PFSK-1 (cell line): ENCODE data around the gene KLF5.

Experiments used
- FOXP2 ChIP-seq: optimal IDR thresholded peaks from 2 replicates; pipeline ENCODE3; 2011; ENCODE audit warnings: borderline replicate concordance, control low read depth, inconsistent platforms; ENCODE audit not compliant: insufficient read depth; ENCODE audit errors: extremely low read length, extremely low read depth
- POLR2AphosphoS5 ChIP-seq: IDR thresholded peaks from 2 replicates; pipeline ENCODE4 v1.6.1; 2012; ENCODE audit warnings: low read depth, mild to moderate bottlenecking, control low read depth, low read length, moderate library complexity
- SIN3A ChIP-seq: IDR thresholded peaks from 2 replicates; pipeline ENCODE4 v1.6.1; 2012; ENCODE audit warnings: mild to moderate bottlenecking, low read length, moderate library complexity, borderline replicate concordance; ENCODE audit not compliant: insufficient read depth
- TAF1 ChIP-seq: IDR thresholded peaks from 2 replicates; pipeline ENCODE4 v1.6.1; 2012; ENCODE audit warnings: low read length, control low read depth, borderline replicate concordance; ENCODE audit not compliant: insufficient read depth
- TF ChIP-seq, protein P1 (sequence below), 2 experiments: IDR thresholded peaks; 2 replicates each; pipeline versions ENCODE4 v1.6.1 to v1.8.0; 2011 to 2012; ENCODE audit warnings: low read depth in 2 of 2, low read length in 2 of 2, control low read depth in 1 of 2, inconsistent platforms in 1 of 2, mild to moderate bottlenecking in 1 of 2, moderate library complexity in 1 of 2; ENCODE audit not compliant: insufficient read depth in 1 of 2

Gene KLF5

DNA sequence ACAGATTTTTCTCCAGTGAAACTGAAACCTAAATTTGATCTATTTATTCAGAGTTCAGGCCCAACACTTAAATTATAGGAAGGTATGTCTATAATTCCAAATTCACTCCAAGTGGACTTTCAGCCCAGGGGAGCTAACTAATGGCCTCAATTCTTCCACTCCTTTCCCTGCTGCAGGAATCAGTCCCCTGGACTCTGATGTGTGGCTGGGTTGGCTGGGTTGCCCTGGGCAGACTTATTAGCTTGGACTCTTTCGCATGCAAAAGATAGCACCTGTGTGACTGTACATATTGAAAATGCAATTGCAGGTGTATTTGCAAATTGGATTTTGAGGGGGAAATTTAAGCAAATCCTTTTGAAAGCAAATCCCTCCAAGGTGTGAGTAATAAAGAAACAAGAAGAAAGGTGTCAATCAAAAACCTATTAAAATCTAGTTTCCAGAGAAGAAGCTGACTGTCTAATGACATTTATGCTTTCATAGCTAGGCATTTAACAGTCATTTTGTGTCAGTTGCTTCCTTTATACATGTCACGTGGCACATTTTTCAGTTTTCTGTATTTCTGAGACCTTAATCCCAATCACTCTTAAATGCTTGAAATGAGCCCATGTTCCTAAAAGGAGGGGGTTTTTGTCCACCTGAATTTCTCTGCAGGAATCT lies 42.7 kb downstream of the KLF5 start:
- TF ChIP-seq SIN3A = no peak
- no peak for TF ChIP-seq POLR2AphosphoS5
- no peak for TF ChIP-seq TAF1
- TF ChIP-seq, protein P1, sequence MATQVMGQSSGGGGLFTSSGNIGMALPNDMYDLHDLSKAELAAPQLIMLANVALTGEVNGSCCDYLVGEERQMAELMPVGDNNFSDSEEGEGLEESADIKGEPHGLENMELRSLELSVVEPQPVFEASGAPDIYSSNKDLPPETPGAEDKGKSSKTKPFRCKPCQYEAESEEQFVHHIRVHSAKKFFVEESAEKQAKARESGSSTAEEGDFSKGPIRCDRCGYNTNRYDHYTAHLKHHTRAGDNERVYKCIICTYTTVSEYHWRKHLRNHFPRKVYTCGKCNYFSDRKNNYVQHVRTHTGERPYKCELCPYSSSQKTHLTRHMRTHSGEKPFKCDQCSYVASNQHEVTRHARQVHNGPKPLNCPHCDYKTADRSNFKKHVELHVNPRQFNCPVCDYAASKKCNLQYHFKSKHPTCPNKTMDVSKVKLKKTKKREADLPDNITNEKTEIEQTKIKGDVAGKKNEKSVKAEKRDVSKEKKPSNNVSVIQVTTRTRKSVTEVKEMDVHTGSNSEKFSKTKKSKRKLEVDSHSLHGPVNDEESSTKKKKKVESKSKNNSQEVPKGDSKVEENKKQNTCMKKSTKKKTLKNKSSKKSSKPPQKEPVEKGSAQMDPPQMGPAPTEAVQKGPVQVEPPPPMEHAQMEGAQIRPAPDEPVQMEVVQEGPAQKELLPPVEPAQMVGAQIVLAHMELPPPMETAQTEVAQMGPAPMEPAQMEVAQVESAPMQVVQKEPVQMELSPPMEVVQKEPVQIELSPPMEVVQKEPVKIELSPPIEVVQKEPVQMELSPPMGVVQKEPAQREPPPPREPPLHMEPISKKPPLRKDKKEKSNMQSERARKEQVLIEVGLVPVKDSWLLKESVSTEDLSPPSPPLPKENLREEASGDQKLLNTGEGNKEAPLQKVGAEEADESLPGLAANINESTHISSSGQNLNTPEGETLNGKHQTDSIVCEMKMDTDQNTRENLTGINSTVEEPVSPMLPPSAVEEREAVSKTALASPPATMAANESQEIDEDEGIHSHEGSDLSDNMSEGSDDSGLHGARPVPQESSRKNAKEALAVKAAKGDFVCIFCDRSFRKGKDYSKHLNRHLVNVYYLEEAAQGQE (IDR thresholded peaks at IDR 0.05; ENCODE audit: insufficient read depth in 1 of 2, low read depth in 2 of 2, low read length in 2 of 2) = no peak
- TF ChIP-seq FOXP2 = no peak

DNA sequence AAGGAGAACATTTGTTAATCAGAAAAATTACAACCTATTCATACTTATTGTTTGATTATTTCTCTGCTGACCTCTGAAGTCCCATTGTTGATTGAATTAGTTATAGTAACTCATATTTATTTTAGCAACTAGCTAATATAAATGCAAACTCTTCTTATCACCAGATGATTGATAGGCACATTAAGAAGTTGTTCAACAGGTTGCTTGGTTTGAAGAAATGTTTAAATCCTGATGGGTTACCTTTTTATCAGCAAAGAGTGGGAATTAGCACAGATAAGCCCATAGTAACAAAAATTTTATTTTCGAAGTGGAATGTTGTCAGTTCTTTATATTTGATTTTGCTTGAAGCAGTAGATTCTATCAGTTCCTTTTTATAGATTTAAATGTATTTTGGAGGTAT lies 44.4 kb downstream of the KLF5 start:
- TF ChIP-seq FOXP2 = no peak
- TF ChIP-seq, protein P1 (IDR thresholded peaks at IDR 0.05; ENCODE audit: insufficient read depth in 1 of 2, low read depth in 2 of 2, low read length in 2 of 2) = no peak

DNA sequence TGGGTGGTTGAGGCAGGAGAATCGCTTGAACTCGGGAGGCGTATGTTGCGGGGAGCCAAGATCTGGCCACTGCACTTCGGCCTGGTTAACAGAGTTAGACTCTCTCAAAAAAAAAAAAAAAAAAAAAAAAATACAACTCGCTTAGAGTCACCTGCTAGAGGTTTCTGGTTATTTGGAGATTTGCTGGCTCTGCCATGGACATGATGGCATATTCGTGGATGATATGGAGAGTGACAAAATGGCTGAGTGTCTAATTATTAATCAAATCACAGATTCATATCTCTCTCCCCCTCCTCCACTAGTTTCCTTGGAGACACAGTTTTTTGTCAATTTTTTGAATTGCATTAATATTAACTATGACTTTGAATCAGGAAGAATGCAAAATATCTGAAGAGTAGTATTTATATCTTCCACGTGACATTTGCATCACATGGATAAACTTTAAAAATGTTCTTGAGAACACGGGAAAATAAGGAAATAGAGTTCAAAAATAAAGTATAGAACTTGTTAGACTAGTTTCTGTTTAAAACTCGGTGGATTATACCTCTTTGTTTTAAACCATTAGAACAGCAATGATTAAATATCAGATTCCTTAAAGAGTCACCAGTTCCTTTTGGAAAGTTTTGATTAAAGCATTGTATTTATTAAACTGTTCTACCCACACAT lies 47.8 kb downstream of the KLF5 start:
- TF ChIP-seq POLR2AphosphoS5 = no peak
- TF ChIP-seq, protein P1 (IDR thresholded peaks at IDR 0.05; ENCODE audit: insufficient read depth in 1 of 2, low read depth in 2 of 2, low read length in 2 of 2) = no peak
- no peak for TF ChIP-seq SIN3A
- TF ChIP-seq FOXP2 = no peak
- TF ChIP-seq TAF1 = no peak

DNA sequence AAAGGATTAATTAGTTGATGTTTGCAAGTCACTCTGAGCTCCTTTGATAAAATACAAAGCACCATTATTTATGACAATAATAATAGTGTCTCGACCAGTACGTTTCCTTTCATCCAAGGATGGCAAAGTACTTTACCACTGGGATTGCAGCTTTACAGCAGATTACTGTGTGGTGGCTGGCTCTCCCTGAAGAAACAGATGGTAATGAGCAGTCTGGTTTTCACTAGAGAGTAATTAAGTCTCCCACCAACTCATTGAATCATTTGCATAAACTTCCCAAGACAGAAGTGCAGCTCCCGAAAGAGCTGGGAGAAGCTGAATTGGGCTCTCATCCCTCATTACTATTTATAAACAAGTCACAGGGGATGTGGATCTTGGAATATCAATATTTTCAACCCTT lies 48.7 kb downstream of the KLF5 start:
- TF ChIP-seq POLR2AphosphoS5 = no peak
- TF ChIP-seq, protein P1 (IDR thresholded peaks at IDR 0.05; ENCODE audit: insufficient read depth in 1 of 2, low read depth in 2 of 2, low read length in 2 of 2) = no peak

DNA sequence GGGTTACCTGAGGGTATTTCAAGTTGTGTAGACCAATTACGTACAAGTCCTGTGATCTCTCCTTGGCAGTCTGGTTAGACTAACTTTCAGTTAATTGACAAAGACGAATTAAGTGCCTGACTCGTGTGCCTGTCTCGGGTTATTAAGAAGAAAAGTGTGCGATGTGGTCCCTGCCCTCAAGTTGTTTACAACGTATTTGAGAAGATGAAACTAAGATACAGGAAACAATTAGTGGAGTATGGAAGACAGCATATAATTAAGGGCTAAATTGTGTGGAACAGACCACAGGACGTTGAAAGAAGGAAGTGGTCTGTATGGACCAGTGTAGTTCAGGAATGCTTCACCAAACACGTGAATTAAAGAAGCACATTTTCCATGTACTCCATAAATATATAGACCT lies 49.2 kb downstream of the KLF5 start:
- TF ChIP-seq, protein P1 (IDR thresholded peaks at IDR 0.05; ENCODE audit: insufficient read depth in 1 of 2, low read depth in 2 of 2, low read length in 2 of 2) = no peak
- TF ChIP-seq FOXP2 (no peak), SIN3A (no peak), TAF1 (no peak), POLR2AphosphoS5 (no peak)
